Prostate gland (tissue), 2 donors: ENCODE results near the gene SPON1. TPM values are rescaled to one million over a fixed set of nuclear protein-coding genes. Genes with fewer than 3 reads are reported as not detected.
"Not testable (repeated sequence)": the region's sequence is repeated elsewhere in the genome, so short reads cannot be mapped to it uniquely, and the experiment has no call there.

Experiments used
- DNase-seq: peaks from one replicate; pipeline ENCODE4 v3.0.0-alpha.2; 2019; ENCODE audit warnings: low spot score
- H3K27ac ChIP-seq, 2 donors: fragments of 200-600 bp; sonication (generic); 2 replicates each; pipeline ENCODE4 v1.5.1; 2017 to 2019
- H3K27me3 ChIP-seq: fragments of 200-600 bp; sonication (generic); replicated peaks from 2 replicates; pipeline ENCODE4 v1.5.1; 2019; ENCODE audit not compliant: insufficient read depth
- H3K36me3 ChIP-seq, 2 donors: fragments of 200-600 bp; sonication (generic); 1 replicate in 1 of 2; 2 replicates in 1 of 2; pipeline versions ENCODE4 v1.5.1 to v1.8.1; 2017 to 2019
- H3K4me1 ChIP-seq: fragments of 200-600 bp; sonication (generic); replicated peaks from 2 replicates; pipeline ENCODE4 v1.5.1; 2019
- H3K4me3 ChIP-seq, 2 donors: fragments of 200-600 bp; sonication (generic); 2 replicates each; pipeline ENCODE4 v1.5.1; 2017 to 2019
- H3K9me3 ChIP-seq: fragments of 200-600 bp; sonication (generic); 2 replicates; pipeline ENCODE4 v1.5.1; 2017
- POLR2A ChIP-seq: fragments of 450-650 bp; IDR thresholded peaks from one replicate; pipeline ENCODE4 v1.6.1; 2016; ENCODE audit warnings: antibody characterized with exemption, mild to moderate bottlenecking
- POLR2AphosphoS5 ChIP-seq: sonication (generic); formaldehyde crosslinking; IDR thresholded peaks from one replicate; pipeline ENCODE4 v1.6.1; 2017; ENCODE audit warnings: antibody characterized with exemption
- WGBS: methylation state at CpG from one replicate; pipeline ENCODE4 v1.1.5; 2018; 5-methylcytosine and 5-hydroxymethylcytosine counted together
- intact Hi-C: fragments of 100-400 bp; cut with DNase I; formaldehyde crosslinking; loops from one replicate; pipeline ENCODE4 v1.14.2; 2022
- total RNA-seq, 2 donors: library from RNA; depleted of rRNA; stranded (reverse); fragments of >200 nt; gene quantifications; one replicate each; pipeline ENCODE4 v1.1.0, GENCODE V29; 2016
- TF ChIP-seq, protein P1 (sequence below), 4 experiments: fragments of 200-600 bp in 2 of 4; fragments of 450-650 bp in 2 of 4; sonication (generic) in 2 of 4; IDR thresholded peaks; 1 replicate in 3 of 4; 2 replicates in 1 of 4; pipeline ENCODE4 v1.5.1; 2016 to 2019; ENCODE audit warnings: antibody characterized with exemption in 4 of 4, mild to moderate bottlenecking in 2 of 4, moderate library complexity in 2 of 4

The SPON1 gene
- total RNA-seq, 2 donors from 2014 or later: 13.7 to 28.2 TPM

DNA sequence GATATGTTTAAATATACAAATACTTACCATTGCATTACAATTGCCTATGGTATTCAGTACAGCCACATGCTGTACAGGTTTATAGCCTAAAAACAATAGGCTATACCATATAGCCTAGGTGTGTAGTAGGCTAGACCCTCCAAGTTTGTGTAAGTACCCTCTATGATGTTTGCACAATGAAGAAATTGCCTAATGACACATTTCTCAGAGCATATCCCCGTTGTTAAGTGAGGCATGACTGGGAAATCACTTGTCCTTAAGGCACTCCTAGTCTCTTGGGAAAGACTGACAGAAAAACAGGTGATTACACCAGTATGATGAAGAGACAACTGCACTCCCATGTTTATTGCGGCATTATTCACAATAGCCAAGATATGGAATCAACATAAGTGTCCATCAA lies 187.2 kb downstream of the SPON1 start:
- H3K27me3 ChIP-seq: no peaks in the 10 kb centered on the region

GRCh38 chr11:14150878-14151277 lies 188.4 kb downstream of the SPON1 start:
- no peak for TF ChIP-seq POLR2A
- TF ChIP-seq POLR2AphosphoS5: no peak
- TF ChIP-seq, protein P1, sequence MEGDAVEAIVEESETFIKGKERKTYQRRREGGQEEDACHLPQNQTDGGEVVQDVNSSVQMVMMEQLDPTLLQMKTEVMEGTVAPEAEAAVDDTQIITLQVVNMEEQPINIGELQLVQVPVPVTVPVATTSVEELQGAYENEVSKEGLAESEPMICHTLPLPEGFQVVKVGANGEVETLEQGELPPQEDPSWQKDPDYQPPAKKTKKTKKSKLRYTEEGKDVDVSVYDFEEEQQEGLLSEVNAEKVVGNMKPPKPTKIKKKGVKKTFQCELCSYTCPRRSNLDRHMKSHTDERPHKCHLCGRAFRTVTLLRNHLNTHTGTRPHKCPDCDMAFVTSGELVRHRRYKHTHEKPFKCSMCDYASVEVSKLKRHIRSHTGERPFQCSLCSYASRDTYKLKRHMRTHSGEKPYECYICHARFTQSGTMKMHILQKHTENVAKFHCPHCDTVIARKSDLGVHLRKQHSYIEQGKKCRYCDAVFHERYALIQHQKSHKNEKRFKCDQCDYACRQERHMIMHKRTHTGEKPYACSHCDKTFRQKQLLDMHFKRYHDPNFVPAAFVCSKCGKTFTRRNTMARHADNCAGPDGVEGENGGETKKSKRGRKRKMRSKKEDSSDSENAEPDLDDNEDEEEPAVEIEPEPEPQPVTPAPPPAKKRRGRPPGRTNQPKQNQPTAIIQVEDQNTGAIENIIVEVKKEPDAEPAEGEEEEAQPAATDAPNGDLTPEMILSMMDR (IDR thresholded peaks at IDR 0.05): no peak

More for the DNA sequence above, 187.2 kb downstream of the SPON1 start:
- no peaks in the 10 kb centered on the region for H3K4me1 ChIP-seq
- no peak overlapping the region for H3K27ac ChIP-seq
- intact Hi-C loops: loop anchor here (2.0 to 5.0 kb wide), 2 partner anchors 98 to 193 kb away; no protein-coding TSS in a partner anchor
- 68% methylated on average over 2 of the region's 2 CpGs for WGBS
- no peak for DNase-seq
- no peak overlapping the region for H3K4me3 ChIP-seq
- H3K9me3 ChIP-seq: no peaks in the 10 kb centered on the region
- no peak for TF ChIP-seq POLR2A
- H3K36me3 ChIP-seq: no peaks in the 10 kb centered on the region

GRCh38 chr11:14154103-14154502 lies 191.6 kb downstream of the SPON1 start:
- not testable (repeated sequence) for H3K27ac ChIP-seq, H3K4me3 ChIP-seq, H3K9me3 ChIP-seq, H3K27me3 ChIP-seq, DNase-seq, H3K4me1 ChIP-seq, H3K36me3 ChIP-seq
- 64% methylated on average over 1 of the region's 1 CpG for WGBS
- intact Hi-C loops: loop anchor here (5.0 kb wide), 1 partner anchor 93 kb away; no protein-coding TSS in a partner anchor

More at GRCh38 chr11:14150878-14151277, 188.4 kb downstream of the SPON1 start:
- WGBS: 89% methylated on average over 4 of the region's 4 CpGs
- no peak for DNase-seq
- Histone ChIP-seq H3K4me1 (no peaks in the 10 kb centered on the region), H3K4me3 (no peak overlapping the region), H3K27me3 (no peaks in the 10 kb centered on the region), H3K27ac (no peak overlapping the region), H3K9me3 (no peaks in the 10 kb centered on the region), H3K36me3 (no peaks in the 10 kb centered on the region)
- intact Hi-C loops: loop anchor here (5.0 kb wide), 1 partner anchor 96 kb away; no protein-coding TSS in a partner anchor

GRCh38 chr11:14158393-14158792 lies 195.9 kb downstream of the SPON1 start:
- H3K27ac ChIP-seq: no peak overlapping the region
- TF ChIP-seq, protein P1 (IDR thresholded peaks at IDR 0.05): no peak
- TF ChIP-seq POLR2AphosphoS5 (no peak), POLR2A (no peak)

DNA sequence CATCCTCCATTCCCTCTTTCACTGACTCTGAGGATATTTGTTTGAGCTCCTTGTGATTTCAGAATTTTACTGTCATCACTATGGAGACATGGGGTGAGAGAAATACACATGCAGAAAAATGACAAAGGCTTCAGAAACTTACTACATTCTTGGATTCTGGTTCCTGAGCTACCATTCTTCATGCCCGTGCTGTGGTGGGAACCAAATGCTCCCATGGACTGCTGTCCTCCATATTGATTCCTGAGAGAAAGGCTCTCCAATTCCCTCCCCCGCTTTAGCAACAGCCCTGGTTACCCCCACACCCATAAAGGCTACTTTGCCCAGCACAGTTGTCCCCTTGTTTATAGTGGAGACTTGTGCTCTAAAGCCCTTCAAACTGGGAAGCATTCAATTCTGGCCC lies 201.1 kb downstream of the SPON1 start:
- H3K36me3 ChIP-seq: no peaks in the 10 kb centered on the region
- DNase-seq: no peak
- H3K4me1 ChIP-seq: no peaks in the 10 kb centered on the region
- TF ChIP-seq, protein P1 (IDR thresholded peaks at IDR 0.05): no peak
- TF ChIP-seq POLR2AphosphoS5 (no peak), POLR2A (no peak)
- no peak overlapping the region for H3K27ac ChIP-seq
- no peaks in the 10 kb centered on the region for H3K9me3 ChIP-seq
- H3K27me3 ChIP-seq: no peaks in the 10 kb centered on the region
- intact Hi-C loops: no loop called here
- H3K4me3 ChIP-seq: no peak overlapping the region
- 87% methylated on average over 2 of the region's 2 CpGs for WGBS

More at GRCh38 chr11:14158393-14158792, 195.9 kb downstream of the SPON1 start:
- no peaks in the 10 kb centered on the region for H3K4me1 ChIP-seq
- H3K9me3 ChIP-seq: no peaks in the 10 kb centered on the region
- no peaks in the 10 kb centered on the region for H3K27me3 ChIP-seq
- intact Hi-C loops: no loop called here
- H3K4me3 ChIP-seq: no peak overlapping the region
- 97% methylated on average over 1 of the region's 1 CpG for WGBS
- no peak for DNase-seq
- no peaks in the 10 kb centered on the region for H3K36me3 ChIP-seq

- H3K36me3 ChIP-seq, H3K27ac ChIP-seq, H3K4me3 ChIP-seq, H3K4me1 ChIP-seq, H3K27me3 ChIP-seq, intact Hi-C loops, H3K9me3 ChIP-seq, DNase-seq: not testable (repeated sequence)
- 85% methylated on average over 7 of the region's 7 CpGs for WGBS
These were observed 211.2 kb downstream of the SPON1 start for GRCh38 chr11:14173679-14174078.
